Sigmoid colon (tissue), 4 donors: ENCODE measurements around the gene DDO.

Experiments
- CTCF ChIP-seq, 4 experiments: fragments of 450-650 bp in 3 of 4; fragments of 200-600 bp in 1 of 4; IDR thresholded peaks; one replicate each; pipeline ENCODE4 v1.5.1; 2016 to 2019; ENCODE audit warnings: antibody characterized with exemption in 4 of 4, mild to moderate bottlenecking in 3 of 4, moderate library complexity in 2 of 4
- EP300 ChIP-seq, 4 donors: sonication (generic); formaldehyde crosslinking; IDR thresholded peaks; one replicate each; pipeline ENCODE4 v1.6.1; 2017; ENCODE audit warnings: antibody characterized with exemption in 4 of 4
- POLR2A ChIP-seq, 2 donors: fragments of 450-650 bp; IDR thresholded peaks; one replicate each; pipeline ENCODE4 v1.6.1; 2016; ENCODE audit warnings: antibody characterized with exemption in 2 of 2, mild to moderate bottlenecking in 2 of 2, moderate library complexity in 2 of 2

GRCh38 chr6:110367825-110368224, 47.5 kb downstream of the DDO start:
- TF ChIP-seq CTCF (IDR thresholded peaks at IDR 0.05) = no peak
- TF ChIP-seq POLR2A (IDR thresholded peaks at IDR 0.05) = no peak
- no peak for TF ChIP-seq EP300 (IDR thresholded peaks at IDR 0.05)
